ENCODE data around the gene SEPTIN2.

DNA sequence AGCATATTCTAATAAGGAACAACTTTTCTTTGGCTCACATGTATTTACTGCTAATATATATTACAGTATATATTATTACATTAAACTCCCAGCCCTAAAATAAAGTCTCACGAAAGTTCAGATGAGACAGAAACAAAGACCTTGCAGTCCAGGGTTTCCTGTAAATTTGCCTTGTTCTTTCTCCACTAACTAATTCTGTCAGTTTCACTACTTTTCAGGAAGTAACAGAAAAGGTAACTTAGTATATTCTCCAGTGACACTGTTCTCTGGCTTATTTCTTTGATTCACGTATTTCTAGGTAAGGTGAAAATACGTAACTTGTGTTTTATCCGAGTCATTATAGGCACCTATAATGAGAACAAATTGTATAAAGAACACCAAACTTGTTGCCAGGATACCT is 35.4 kb upstream of the SEPTIN2 start:
- TF ChIP-seq, protein P1, sequence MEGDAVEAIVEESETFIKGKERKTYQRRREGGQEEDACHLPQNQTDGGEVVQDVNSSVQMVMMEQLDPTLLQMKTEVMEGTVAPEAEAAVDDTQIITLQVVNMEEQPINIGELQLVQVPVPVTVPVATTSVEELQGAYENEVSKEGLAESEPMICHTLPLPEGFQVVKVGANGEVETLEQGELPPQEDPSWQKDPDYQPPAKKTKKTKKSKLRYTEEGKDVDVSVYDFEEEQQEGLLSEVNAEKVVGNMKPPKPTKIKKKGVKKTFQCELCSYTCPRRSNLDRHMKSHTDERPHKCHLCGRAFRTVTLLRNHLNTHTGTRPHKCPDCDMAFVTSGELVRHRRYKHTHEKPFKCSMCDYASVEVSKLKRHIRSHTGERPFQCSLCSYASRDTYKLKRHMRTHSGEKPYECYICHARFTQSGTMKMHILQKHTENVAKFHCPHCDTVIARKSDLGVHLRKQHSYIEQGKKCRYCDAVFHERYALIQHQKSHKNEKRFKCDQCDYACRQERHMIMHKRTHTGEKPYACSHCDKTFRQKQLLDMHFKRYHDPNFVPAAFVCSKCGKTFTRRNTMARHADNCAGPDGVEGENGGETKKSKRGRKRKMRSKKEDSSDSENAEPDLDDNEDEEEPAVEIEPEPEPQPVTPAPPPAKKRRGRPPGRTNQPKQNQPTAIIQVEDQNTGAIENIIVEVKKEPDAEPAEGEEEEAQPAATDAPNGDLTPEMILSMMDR (IDR thresholded peaks at IDR 0.05; ENCODE audit: poor library complexity), result no peak
- TF ChIP-seq EZH2 (IDR thresholded peaks at IDR 0.05; ENCODE audit: borderline replicate concordance), result no peak

Data from hepatocyte (in vitro differentiated cells).